Posterior vena cava (tissue), 2 donors: ENCODE data around the gene XPO5. TPM values are rescaled to one million over a fixed set of nuclear protein-coding genes. Genes with fewer than 3 reads are reported as not detected.

Source experiments
- DNase-seq: peaks from one replicate; pipeline ENCODE4 v3.0.0-alpha.2; 2020; ENCODE audit warnings: low spot score
- intact Hi-C, 2 donors: fragments of 100-400 bp; cut with DNase I; formaldehyde crosslinking; loops; one replicate each; pipeline versions ENCODE4 v1.14.1 to v1.14.2; 2022 to 2023
- total RNA-seq, 2 donors: library from RNA; stranded (reverse); fragmentation: NEBNext Ultra II Directional; extraction: Animal tissue kit (Norgen Biotek cat#: 25700); gene quantifications; one replicate each; pipeline ENCODE4 v1.2.1, GENCODE V29; 2021
- donor health status: DM: yes; HTN: yes; CAD: no.
- donor health status: DM: yes; HTN: yes; CAD: no.

The XPO5 gene
- total RNA-seq, 2 donors from 2014 or later: 18.4 to 26.2 TPM

GRCh38 chr6:43523284-43523683 is 52.6 kb downstream of the XPO5 start:
- DNase-seq: no peak
- intact Hi-C loops: no loop called here

GRCh38 chr6:43522547-43523261 is 53.1 kb downstream of the XPO5 start:
- DNase-seq: no peak
- intact Hi-C loops: no loop called here

- intact Hi-C loops: no loop called here
- no peak for DNase-seq
These were observed 54.0 kb downstream of the XPO5 start for GRCh38 chr6:43521836-43522235.

GRCh38 chr6:43520097-43520496 is 55.7 kb downstream of the XPO5 start:
- no peak for DNase-seq
- intact Hi-C loops: no loop called here

GRCh38 chr6:43517505-43518357 is 58.1 kb downstream of the XPO5 start:
- intact Hi-C loops: no loop called here

GRCh38 chr6:43516697-43517504 is 58.9 kb downstream of the XPO5 start, which contains the start of the genes POLR1C and YIPF3:
TSS of gene POLR1C (plus strand) at chr6:43517089. CDS start at chr6:43517110, 21 bp downstream.
TSS of gene YIPF3 (minus strand) at chr6:43516926. CDS start at chr6:43516807, 119 bp downstream.
- DNase-seq: peak; percentile 99
- intact Hi-C loops: no loop called here

More at GRCh38 chr6:43517505-43518357, 58.1 kb downstream of the XPO5 start:
- DNase-seq: no peak

GRCh38 chr6:43516367-43516696 is 59.5 kb downstream of the XPO5 start:
- intact Hi-C loops: no loop called here
- DNase-seq: peak; percentile 38

- intact Hi-C loops: no loop called here
- DNase-seq: peak; percentile 40
These were observed 60.0 kb downstream of the XPO5 start for GRCh38 chr6:43515808-43516207.

- intact Hi-C loops: no loop called here
- peak; percentile 51 for DNase-seq
These were observed 63.9 kb downstream of the XPO5 start for GRCh38 chr6:43511824-43512415.

GRCh38 chr6:43510827-43511163 is 65.0 kb downstream of the XPO5 start:
- no peak for DNase-seq
- intact Hi-C loops: no loop called here

- DNase-seq: peak; percentile 96
- intact Hi-C loops: loop anchor here (5.0 to 10.0 kb wide), 4 partner anchors 53 to 248 kb away; partner anchors contain the start of gene DLK2 (in 1 of the 2)
These were observed 65.6 kb downstream of the XPO5 start, which contains the start of gene LRRC73 for GRCh38 chr6:43509984-43510826. TSS of gene LRRC73 (minus strand) at chr6:43510346. CDS start at chr6:43509785, 561 bp downstream.

- DNase-seq: peak; percentile 81
- intact Hi-C loops: loop anchor here (5.0 to 10.0 kb wide), 4 partner anchors 52 to 247 kb away; partner anchors contain the start of gene DLK2 (in 1 of the 2)
These were observed 66.5 kb downstream of the XPO5 start for GRCh38 chr6:43509142-43509983.

- intact Hi-C loops: loop anchor here (5.0 to 10.0 kb wide), 4 partner anchors 51 to 246 kb away; partner anchors contain the start of gene DLK2 (in 1 of the 2)
These were observed 67.2 kb downstream of the XPO5 start for GRCh38 chr6:43508481-43509141.

GRCh38 chr6:43506667-43507471 is 69.0 kb downstream of the XPO5 start:
- intact Hi-C loops: loop anchor here (5.0 to 10.0 kb wide), 4 partner anchors 50 to 245 kb away; partner anchors contain the start of gene DLK2 (in 1 of the 2)
- peak; percentile 91 for DNase-seq

More at GRCh38 chr6:43508481-43509141, 67.2 kb downstream of the XPO5 start:
- no peak for DNase-seq

GRCh38 chr6:43506171-43506570 is 69.7 kb downstream of the XPO5 start:
- DNase-seq: peak; percentile 16
- intact Hi-C loops: loop anchor here (5.0 to 10.0 kb wide), 4 partner anchors 49 to 244 kb away; partner anchors contain the start of gene DLK2 (in 1 of the 2)
